SJCRH30 (cell line): Measurements from ENCODE around the gene TPK1. TPM values are rescaled to one million over a fixed set of nuclear protein-coding genes. Genes with fewer than 3 reads are reported as not detected.
A peak's percentile ranks its signal among the peaks of the same experiment; 100 is the strongest.
"Not testable (repeated sequence)": the region's sequence is repeated elsewhere in the genome, so short reads cannot be mapped to it uniquely, and the experiment has no call there.

Source experiments
- DNase-seq, 2 experiments: peaks; one replicate each; pipeline ENCODE4 v3.0.0-alpha.2; 2015 to 2020
- H3K27ac ChIP-seq: fragments of 250-450 bp; sonication (Bioruptor Pico); 2 replicates; pipeline ENCODE4 v1.5.1; 2020; ENCODE audit warnings: mild to moderate bottlenecking, moderate library complexity
- H3K27me3 ChIP-seq: fragments of 250-450 bp; sonication (Bioruptor Pico); 2 replicates; pipeline ENCODE4 v1.5.1; 2020; ENCODE audit warnings: mild to moderate bottlenecking, moderate library complexity
- H3K36me3 ChIP-seq: fragments of 250-450 bp; sonication (Bioruptor Pico); 2 replicates; pipeline ENCODE4 v1.5.1; 2020; ENCODE audit warnings: mild to moderate bottlenecking, moderate library complexity
- H3K4me1 ChIP-seq: fragments of 250-450 bp; sonication (Bioruptor Pico); 2 replicates; pipeline ENCODE4 v1.5.1; 2020; ENCODE audit warnings: mild to moderate bottlenecking, moderate library complexity
- H3K4me3 ChIP-seq: fragments of 250-450 bp; sonication (Bioruptor Pico); 2 replicates; pipeline ENCODE4 v1.5.1; 2020; ENCODE audit warnings: mild to moderate bottlenecking, moderate library complexity
- H3K9me3 ChIP-seq: fragments of 250-450 bp; sonication (Bioruptor Pico); replicated peaks from 2 replicates; pipeline ENCODE4 v1.5.1; 2020; ENCODE audit warnings: mild to moderate bottlenecking, moderate library complexity
- total RNA-seq: library from RNA; depleted of rRNA; stranded (reverse); fragments of >200 nt; shearing (Covaris generic); gene quantifications from 2 replicates; pipeline ENCODE4 v1.2.3, GENCODE V29; 2014

TPK1 gene
- total RNA-seq, 1 experiment from 2014 or later = 2.4 TPM

DNA sequence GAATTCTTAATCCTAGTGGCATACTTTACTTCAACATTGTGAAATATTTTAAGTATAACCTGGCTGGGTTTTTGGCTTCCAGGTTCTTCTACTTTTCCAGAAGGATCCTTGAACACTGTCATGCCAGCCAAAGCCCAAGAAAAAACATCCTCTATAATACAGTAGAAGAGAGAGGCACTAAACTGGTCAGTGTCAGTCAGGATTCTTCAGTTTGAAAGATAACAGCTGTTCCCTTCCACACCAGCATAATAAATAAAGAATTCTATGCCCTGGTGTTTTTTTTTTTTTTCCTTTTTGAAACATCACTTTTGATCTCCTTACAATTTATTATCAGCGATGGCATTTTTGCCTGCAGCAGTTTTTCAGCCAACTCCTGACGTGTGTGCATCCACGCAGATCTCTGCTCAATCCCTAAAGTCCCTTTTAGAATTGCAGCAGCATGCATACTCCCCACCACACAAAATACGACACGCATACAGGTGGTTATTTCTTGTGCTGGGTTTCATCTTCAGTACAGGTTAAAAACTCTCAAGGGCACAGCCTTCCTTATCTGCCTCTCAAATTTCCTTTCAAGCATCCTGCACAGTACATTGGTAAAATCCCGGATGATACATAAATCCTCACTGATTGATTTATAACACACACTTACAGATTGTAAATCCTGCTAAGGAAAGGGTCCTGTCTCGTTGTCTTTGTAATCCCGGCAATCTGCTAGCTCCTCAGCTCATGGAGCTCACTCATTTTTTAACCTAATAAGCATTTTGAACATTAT, 100.2 kb downstream of the TPK1 start:
- H3K4me1 ChIP-seq = peaks cover 6% of the 10 kb centered on the region
- H3K27ac ChIP-seq = no peak overlapping the region
- no peaks in the 10 kb centered on the region for H3K27me3 ChIP-seq
- peak in 1 of 2 experiments; percentile 6 for DNase-seq
- no peak overlapping the region for H3K4me3 ChIP-seq
- H3K9me3 ChIP-seq = no peaks in the 10 kb centered on the region
- no peaks in the 10 kb centered on the region for H3K36me3 ChIP-seq

DNA sequence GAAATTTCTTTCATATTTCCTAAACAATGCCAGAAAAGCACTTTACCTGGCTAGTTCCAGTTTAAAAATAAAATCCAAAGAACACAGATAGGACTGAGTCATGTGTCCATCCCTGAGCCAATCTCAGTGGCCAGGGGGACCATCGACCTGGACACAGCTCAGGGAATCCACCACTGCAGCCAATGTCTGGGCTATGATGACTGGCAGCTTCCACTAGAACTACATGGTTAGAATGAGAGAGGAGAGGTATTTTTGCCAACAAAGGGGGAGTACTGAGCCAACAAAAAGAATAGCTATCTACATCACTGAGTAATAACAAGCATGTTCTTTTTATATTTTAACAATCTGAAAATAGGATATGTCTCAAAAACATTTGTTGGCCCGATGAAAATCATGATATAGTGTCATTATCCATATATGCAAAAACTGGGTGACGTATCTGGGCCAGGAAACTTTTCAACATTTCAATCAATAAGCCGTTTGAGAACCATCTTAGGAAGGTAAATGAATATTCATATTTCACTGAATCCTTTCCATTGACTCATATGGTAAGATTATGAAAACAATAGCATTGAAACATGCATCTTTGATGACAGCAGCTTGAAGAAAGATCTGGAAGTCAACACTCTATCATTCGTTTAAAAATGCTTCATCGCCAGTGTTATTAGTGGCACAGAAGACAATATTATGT, 104.0 kb downstream of the TPK1 start:
- H3K4me3 ChIP-seq = no peak overlapping the region
- peaks cover 6% of the 10 kb centered on the region for H3K4me1 ChIP-seq
- no peaks in the 10 kb centered on the region for H3K36me3 ChIP-seq
- no peaks in the 10 kb centered on the region for H3K9me3 ChIP-seq
- DNase-seq = no peak
- no peaks in the 10 kb centered on the region for H3K27me3 ChIP-seq
- H3K27ac ChIP-seq = no peak overlapping the region

DNA sequence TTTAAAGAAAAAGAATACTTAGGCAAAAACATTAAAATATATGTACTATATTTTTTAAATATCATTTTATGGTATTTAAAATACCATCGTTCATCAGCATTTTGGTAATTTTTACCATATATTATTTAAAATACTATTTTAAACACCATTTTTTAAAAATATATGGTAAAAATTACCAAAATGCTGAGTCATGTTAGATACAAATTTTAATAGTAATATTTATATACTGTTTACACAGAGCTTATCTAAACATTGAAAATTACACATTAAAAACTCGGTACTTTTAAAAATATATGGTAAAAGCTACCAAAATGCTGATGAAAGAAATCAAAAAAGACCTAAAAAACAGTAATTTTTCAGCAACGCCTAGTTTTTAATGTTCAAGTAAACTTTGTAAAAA, 105.6 kb downstream of the TPK1 start:
- peaks cover 4% of the 10 kb centered on the region; the same call in 1 of the 2 replicates for H3K4me1 ChIP-seq

DNA sequence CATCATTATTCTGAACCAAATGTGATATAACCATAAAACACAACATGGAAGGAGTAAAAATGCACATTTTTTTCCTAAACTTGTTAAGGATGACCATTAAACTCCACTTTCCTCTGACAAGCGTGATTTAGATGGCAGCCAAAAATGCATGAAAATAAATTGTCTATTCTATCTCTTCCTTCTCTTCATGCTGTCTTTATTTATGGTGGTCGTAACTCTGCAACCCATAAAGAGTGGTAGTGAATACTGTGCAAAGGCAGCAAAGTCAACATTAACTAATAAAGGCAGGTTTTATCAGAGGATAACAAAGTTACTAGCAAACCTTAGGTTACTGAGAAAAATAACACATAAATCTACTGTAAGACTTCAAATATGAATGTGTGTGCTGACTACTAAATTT, 106.6 kb downstream of the TPK1 start:
- Histone ChIP-seq H3K27me3 (no peaks in the 10 kb centered on the region), H3K36me3 (no peaks in the 10 kb centered on the region), H3K4me3 (no peak overlapping the region), H3K27ac (no peak overlapping the region), H3K9me3 (no peaks in the 10 kb centered on the region), H3K4me1 (no peaks in the 10 kb centered on the region)
- DNase-seq = no peak

More for the DNA sequence above, 105.6 kb downstream of the TPK1 start:
- Histone ChIP-seq H3K36me3 (no peaks in the 10 kb centered on the region), H3K27me3 (no peaks in the 10 kb centered on the region), H3K9me3 (no peaks in the 10 kb centered on the region), H3K27ac (no peak overlapping the region), H3K4me3 (no peak overlapping the region)
- no peak for DNase-seq

DNA sequence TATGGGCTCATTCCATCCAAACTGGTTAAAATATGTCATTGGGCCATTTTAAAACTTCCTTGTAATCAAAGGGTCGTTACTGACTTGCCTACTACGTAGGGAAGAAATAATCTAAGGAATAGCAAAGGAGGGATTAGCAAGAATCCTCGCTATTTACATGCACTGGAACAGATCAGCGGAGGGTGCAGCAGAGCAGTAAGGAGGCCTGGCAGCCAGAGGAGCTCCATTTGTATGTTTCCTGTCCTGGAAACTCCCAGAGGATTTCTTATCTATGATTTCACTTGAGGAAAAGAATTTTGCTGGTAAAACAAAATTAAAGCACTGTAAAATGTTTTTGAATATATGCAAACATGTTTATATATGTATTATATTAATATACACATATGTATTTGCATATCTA, 107.3 kb downstream of the TPK1 start:
- no peaks in the 10 kb centered on the region for H3K27me3 ChIP-seq
- H3K27ac ChIP-seq = no peak overlapping the region
- DNase-seq = no peak
- no peaks in the 10 kb centered on the region for H3K9me3 ChIP-seq
- H3K36me3 ChIP-seq = no peaks in the 10 kb centered on the region
- no peaks in the 10 kb centered on the region for H3K4me1 ChIP-seq
- no peak overlapping the region for H3K4me3 ChIP-seq

DNA sequence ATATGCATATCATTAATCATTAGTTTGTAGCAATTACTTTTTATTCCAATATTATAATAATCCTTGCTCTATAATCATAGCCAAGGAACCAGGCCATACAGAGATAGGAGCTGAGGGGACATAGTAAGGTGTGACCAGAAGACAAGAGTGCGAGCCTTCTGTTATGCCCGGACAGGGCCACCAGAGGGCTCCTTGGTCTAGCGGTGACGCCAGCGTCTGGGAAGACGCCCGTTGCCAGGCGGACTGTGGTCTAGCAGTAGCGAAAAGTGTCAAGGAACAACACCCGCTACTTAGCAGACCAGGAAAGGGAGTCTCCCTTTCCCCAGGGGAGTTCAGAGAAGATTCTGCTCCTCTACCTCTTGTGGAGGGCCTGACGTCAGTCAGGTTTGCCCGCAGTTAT, 109.0 kb downstream of the TPK1 start:
- not testable (repeated sequence) for H3K9me3 ChIP-seq, H3K27ac ChIP-seq, DNase-seq

DNA sequence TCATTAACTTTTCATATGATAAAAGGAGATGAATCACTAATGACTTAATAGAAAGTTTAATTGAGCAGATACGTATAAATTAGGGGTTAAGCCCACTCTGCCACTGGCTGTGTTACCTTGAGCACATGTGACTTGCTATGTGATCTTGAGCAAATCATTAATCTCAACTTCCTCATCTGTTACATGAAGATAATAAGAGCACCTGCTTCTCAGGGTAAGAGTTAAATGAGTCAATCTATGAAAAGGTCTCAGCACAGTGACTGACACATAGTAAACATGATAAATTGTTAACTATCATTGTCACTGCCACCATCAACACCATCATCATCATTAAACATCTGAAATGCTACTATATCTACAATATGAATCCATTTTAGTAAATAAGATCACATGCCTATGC, 110.8 kb downstream of the TPK1 start:
- DNase-seq = no peak
- Histone ChIP-seq H3K4me1 (no peaks in the 10 kb centered on the region), H3K36me3 (no peaks in the 10 kb centered on the region), H3K4me3 (no peak overlapping the region), H3K27ac (no peak overlapping the region), H3K9me3 (no peaks in the 10 kb centered on the region), H3K27me3 (no peaks in the 10 kb centered on the region)

More for the DNA sequence above, 109.0 kb downstream of the TPK1 start:
- not testable (repeated sequence) for H3K4me1 ChIP-seq, H3K36me3 ChIP-seq, H3K27me3 ChIP-seq, H3K4me3 ChIP-seq

DNA sequence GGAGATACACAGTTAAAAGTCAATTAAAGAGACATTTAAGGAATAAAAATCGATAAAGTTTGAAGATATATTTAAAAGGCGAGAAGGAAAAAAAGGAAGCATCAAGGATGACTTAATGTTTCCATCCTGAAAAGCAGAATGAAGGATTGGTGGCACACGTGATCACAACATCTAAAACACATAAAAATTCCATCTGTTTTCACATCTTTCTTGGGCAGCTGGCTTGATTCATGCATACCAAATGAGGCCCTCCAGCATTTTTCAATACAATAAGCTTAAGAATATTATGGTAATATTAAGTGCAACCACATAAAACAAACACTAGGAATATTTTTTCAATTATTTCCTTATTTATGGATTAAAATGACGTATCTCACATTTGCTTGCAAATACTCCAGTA, 112.6 kb downstream of the TPK1 start:
- Histone ChIP-seq H3K27me3 (no peaks in the 10 kb centered on the region), H3K4me3 (no peak overlapping the region), H3K4me1 (no peaks in the 10 kb centered on the region), H3K9me3 (no peaks in the 10 kb centered on the region), H3K36me3 (no peaks in the 10 kb centered on the region), H3K27ac (no peak overlapping the region)
- no peak for DNase-seq

DNA sequence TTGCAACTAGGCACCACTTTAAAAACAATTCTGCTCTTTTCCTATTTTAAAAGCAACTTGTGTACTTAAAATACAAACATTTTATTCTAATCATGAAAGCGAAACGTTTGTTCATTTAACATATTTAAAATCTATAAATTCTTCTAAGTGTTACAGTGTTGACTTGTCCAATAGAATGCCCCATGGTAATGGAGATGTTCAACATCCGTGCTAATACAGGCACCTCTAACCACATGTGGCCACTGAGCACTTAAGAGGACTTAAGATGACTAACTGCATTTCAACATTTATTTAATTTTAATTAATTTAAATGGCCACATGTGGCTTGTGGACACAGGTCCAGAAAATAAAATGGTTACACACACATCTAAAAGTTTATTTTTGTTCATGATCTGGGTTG, 115.1 kb downstream of the TPK1 start:
- no peaks in the 10 kb centered on the region for H3K27me3 ChIP-seq
- no peak overlapping the region for H3K27ac ChIP-seq
- no peak overlapping the region for H3K4me3 ChIP-seq
- no peaks in the 10 kb centered on the region for H3K4me1 ChIP-seq
- no peak for DNase-seq
- no peaks in the 10 kb centered on the region for H3K9me3 ChIP-seq
- no peaks in the 10 kb centered on the region for H3K36me3 ChIP-seq

DNA sequence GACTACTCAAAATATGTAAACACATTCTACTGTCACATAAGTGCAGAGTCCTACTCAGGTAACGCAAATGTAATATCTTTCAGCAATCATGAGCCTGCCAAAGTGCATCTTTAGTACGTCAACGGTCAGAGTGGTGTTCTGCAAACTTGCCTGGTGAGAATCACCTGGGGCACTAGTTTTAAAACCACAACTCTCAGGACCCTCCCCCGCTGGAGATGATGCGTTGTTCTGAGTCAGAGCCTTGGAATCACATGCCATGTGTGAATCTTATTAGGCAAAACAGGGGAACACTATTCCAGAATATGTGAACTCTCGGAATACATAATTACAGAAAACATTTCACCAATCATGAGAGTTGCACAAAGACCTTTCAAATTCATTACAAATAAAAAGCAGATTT, 115.7 kb downstream of the TPK1 start:
- Histone ChIP-seq H3K36me3 (no peaks in the 10 kb centered on the region), H3K4me1 (no peaks in the 10 kb centered on the region), H3K27me3 (no peaks in the 10 kb centered on the region), H3K27ac (no peak overlapping the region), H3K4me3 (no peak overlapping the region), H3K9me3 (no peaks in the 10 kb centered on the region)
- DNase-seq = no peak

DNA sequence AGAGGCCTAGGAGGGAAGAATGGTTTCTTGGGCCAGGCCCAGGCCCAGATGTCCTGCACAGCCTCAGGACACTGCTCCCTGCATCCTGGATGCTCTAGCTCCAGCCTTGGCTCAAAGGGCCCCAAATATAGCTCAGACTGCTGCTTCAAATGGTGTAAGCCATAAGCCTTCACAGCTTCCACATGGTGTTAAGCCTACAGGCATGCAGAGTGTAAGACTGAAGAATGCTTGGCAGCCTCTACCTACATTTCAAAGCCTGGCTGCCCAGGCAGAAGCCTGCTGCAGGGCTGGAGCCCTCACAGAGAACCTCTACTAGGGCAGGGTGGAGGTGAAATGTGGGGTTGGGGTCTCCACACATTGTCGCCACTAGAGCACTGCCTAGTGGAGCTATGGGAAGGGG, 118.1 kb downstream of the TPK1 start:
- no peaks in the 10 kb centered on the region for H3K27me3 ChIP-seq
- H3K9me3 ChIP-seq = no peaks in the 10 kb centered on the region
- H3K36me3 ChIP-seq = no peaks in the 10 kb centered on the region
- H3K4me1 ChIP-seq = no peaks in the 10 kb centered on the region
- no peak overlapping the region for H3K27ac ChIP-seq
- DNase-seq = no peak
- no peak overlapping the region for H3K4me3 ChIP-seq

DNA sequence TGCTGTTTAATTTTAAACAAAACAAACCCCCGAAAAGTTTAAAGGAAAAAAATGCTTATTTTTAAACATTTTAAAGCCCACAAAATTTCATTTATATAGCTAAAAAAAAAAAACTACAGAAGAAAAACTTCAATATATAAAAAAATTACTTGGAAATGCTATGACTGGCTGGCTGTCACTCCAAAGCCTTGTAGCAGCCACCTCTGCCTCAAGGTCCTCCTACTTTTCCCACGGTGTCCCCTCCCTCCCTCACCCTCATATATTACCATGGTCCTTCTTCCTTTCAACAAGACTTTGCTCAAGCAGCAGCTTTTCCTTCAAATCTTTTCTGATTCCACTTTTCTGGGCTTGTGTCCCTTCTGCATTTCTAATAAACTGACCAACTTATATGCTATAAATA, 122.0 kb downstream of the TPK1 start:
- Histone ChIP-seq H3K4me1 (no peaks in the 10 kb centered on the region), H3K27ac (no peak overlapping the region), H3K4me3 (no peak overlapping the region), H3K9me3 (no peaks in the 10 kb centered on the region), H3K36me3 (no peaks in the 10 kb centered on the region), H3K27me3 (no peaks in the 10 kb centered on the region)
- no peak for DNase-seq

DNA sequence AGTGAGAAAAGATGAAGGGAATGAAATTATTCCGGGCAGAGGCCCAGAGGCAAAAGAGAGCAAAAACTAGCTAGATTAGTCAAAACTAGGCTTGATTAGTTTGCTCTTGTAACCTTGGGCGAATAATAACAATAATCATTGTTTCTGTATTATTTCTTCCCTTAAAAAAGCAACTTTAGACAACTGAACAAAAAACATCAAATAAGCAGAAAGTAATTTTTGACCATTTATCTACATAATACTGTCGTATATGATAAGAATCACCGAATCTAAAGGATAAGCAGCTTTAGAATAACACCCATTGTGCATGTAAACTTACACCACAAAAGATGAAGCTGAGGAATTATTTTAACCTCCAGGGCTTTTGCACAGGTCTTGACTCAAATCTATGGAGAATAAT, 125.1 kb downstream of the TPK1 start:
- Histone ChIP-seq H3K27me3 (no peaks in the 10 kb centered on the region), H3K4me3 (no peak overlapping the region), H3K27ac (no peak overlapping the region), H3K36me3 (no peaks in the 10 kb centered on the region), H3K4me1 (no peaks in the 10 kb centered on the region), H3K9me3 (no peaks in the 10 kb centered on the region)
- no peak for DNase-seq

DNA sequence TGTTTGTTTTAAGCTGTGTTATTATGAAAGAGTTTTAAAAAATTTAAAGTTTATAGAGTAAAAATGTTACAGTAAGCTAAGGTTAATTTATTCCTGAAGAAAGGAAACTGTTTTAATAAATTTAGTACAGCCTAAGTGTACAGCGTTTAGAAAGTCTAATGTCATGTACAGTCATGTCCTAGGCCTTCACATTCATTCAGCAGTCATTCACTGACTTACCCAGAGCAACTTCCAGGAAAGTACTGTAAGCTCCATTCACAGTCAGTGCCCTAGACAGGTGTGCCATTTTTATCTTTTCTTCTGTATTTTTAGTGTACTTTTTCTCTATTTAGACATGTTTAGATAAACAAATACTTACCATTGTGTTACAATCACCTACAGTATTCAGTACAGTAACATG, 126.8 kb downstream of the TPK1 start:
- no peak overlapping the region for H3K27ac ChIP-seq
- no peak overlapping the region for H3K4me3 ChIP-seq
- no peaks in the 10 kb centered on the region for H3K36me3 ChIP-seq
- no peaks in the 10 kb centered on the region for H3K9me3 ChIP-seq
- DNase-seq = no peak
- H3K27me3 ChIP-seq = no peaks in the 10 kb centered on the region
- no peaks in the 10 kb centered on the region for H3K4me1 ChIP-seq

DNA sequence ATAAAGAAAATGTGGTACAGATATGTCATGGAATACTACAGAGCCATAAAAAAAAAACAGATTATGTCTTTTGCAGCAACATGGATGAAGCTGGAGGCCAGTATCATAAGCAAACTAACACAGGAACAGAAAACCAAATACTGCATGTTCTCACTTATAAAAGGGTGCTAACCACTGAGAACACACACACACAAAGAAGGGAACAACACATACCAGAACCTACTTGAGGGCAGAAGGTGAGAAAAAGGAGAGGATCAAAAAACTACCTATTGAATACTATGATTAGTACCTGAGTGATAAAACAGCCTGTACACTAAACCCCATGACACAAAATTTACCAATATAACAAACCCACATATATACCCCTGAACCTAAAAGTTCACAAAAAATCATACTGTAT, 144.6 kb downstream of the TPK1 start:
- H3K36me3 ChIP-seq = no peaks in the 10 kb centered on the region
- no peaks in the 10 kb centered on the region for H3K27me3 ChIP-seq
- no peak overlapping the region for H3K4me3 ChIP-seq
- H3K4me1 ChIP-seq = no peaks in the 10 kb centered on the region
- H3K27ac ChIP-seq = no peak overlapping the region
- H3K9me3 ChIP-seq = no peaks in the 10 kb centered on the region
- DNase-seq = no peak
